Activated CD4-positive, alpha-beta T cell treated with anti-CD3 and anti-CD28 coated beads for 24 hours (primary cell): Measurements from ENCODE around the gene ZFY.

Source experiments
- DNase-seq, 2 donors: peaks; one replicate each; pipeline ENCODE4 v3.0.0-alpha.2; 2020; ENCODE audit warnings: low read depth in 2 of 2

Gene ZFY

DNA sequence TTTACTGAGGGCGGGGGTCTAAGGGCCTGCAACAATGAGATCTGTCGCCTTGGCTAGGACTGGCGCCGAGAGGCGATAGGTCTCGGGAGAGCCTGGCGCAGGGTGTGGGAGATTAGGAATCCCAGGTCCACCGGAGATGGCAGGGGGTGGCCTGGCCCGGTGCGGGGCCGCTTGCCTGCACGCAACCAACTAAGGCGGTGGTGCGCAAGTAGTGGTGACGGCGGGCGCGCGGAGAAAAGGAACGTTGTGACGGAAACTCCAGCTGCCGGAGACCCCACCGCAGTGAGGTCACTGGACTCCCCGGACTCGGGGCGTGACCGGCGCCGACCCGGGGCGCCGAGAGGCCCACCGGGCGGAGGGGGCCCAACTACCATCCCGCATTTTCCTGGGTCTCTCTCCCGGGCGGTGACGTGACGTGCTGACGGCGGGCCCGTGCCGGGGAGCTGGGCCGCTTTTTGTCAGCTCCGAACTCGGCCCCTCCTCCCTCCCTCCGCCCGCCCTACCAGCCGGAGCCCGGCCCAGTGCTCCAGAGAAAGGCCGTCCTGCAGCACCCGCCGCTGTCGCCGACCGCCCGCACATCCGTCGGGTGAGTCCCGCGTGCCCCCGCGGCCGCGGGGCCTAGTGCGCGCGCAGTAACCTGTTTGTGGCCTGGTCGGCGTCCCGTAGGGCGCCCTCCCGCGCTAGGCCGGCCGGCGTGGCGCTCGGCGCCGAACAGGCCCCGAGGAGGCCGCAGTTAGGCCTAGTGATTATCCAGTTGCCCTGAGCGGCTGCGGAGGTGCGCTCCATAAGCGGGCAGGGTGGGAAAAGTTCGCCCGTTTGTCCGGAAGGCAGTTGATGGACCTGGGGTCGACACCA lies at the start of gene ZFY:
Gene ZFY (plus strand): TSS at position 521 of the 855 bp plus-strand sequence. CDS start 18,556 bp downstream, outside the sequence.
- DNase-seq, result peak in 1 of 2 donors; percentile 38

DNA sequence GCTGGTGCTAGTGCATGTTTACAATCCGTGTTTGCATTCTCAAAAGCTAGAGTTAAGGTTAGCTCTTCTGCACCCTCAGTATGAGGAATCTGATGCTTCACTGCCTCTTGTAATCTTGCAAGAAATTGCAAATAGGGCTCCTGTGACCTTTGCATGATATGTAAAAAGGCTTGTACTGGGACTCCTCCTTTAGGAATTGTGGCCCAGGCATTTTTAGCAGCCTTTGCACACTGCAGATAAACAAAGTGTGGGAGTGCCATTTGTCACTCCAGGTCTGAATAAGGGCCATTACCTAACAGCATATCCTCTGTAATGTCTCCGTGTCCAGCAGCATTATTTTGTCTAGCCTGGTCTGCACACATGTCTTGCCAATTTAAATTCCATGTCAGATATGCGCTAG lies 49.3 kb upstream of the ZFY start:
- no peak for DNase-seq

DNA sequence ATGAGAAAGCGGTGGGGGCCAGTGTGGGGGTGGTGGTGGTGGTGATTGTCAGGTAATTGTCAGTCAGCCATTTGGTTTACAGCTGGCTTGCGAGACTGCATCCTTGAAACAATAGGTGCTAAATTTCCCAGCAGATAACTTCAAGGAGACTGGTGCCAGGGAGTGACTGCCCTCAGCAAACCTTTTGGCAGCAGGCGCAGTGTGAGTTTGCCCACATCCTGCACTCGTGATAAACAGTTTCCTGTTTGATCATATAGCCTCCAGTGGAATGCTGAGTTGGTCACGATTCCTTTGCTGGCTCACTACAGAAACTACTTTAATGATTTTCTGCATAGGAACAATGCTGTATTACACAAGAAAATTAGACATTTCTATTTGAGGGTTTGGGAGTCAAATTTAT lies 47.8 kb upstream of the ZFY start:
- no peak for DNase-seq

DNA sequence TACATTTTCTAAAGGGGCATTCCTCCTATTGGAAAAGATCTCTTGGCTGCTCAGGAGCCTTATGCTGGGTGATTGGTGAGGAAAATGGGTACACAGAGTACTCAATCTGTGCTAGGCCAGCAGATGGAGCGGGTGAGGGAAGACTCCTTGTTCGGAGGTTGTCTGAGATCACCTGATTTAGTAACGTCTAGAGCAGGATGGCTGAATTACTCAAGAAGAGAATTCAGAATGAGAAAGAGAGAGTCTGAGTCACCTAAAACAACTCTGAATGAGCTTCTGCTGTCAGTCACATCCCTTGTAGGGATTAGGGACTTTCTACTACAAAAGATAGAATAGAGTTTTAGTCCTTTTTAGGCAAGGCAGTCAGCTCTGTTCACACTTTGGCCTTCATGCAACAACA lies 47.2 kb upstream of the ZFY start:
- no peak for DNase-seq

DNA sequence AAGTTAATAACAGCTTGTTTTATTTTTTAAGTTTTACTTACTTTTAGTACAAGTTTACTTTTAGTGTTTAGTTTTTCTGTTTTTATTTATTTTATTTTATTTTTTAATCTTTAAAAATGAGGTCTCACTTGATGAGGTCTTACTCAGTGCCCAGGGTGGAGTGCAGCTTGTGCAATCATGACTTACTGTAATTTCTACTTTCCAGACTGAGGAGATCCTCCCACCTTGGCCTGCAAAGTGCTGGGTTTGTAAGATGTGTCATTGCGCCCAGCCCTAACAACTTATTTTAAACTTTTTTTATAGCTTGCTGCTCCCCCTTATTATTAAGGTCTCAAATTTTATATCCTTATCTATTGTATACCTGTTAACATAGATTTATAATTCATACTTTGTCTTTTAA lies 41.7 kb upstream of the ZFY start:
- no peak for DNase-seq

DNA sequence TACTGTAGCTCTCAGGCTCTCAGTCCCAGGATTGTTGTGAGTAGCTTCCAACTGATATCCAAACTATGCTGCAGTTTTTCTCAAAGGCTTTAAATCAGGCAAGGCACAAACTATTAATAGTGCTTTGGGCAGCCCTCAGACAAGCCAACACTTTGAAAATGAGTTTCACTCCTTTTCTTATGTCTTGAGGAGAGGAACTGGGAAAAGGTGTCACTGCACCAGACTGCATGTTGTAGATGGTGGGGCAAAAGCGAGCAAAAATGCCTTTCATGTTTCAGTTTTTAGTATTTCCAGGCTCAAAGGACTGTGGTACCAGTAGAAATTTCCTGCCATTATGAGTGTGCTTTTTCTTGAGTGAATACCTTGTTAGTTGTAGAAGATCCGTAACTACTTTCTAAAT lies 39.1 kb upstream of the ZFY start:
- no peak for DNase-seq

DNA sequence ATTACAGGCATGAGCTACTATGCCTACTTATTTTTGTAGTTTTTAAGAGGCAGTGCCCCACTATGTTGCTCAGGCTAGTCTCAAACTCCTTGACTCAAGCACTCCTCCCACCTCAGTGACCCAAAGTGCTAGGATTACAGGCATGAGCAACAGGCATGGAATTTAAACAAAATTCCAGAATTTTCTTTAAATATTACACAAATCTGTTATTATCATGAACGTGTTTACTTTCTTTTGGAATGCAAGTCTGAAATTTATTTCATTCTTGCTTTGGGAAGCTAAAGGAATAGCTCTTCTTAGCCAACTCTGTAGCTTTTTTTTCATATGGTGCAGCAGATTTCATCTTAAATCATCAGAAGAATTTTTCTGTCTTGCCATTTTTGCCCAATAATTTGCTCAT lies 27.8 kb upstream of the ZFY start:
- DNase-seq, result no peak

DNA sequence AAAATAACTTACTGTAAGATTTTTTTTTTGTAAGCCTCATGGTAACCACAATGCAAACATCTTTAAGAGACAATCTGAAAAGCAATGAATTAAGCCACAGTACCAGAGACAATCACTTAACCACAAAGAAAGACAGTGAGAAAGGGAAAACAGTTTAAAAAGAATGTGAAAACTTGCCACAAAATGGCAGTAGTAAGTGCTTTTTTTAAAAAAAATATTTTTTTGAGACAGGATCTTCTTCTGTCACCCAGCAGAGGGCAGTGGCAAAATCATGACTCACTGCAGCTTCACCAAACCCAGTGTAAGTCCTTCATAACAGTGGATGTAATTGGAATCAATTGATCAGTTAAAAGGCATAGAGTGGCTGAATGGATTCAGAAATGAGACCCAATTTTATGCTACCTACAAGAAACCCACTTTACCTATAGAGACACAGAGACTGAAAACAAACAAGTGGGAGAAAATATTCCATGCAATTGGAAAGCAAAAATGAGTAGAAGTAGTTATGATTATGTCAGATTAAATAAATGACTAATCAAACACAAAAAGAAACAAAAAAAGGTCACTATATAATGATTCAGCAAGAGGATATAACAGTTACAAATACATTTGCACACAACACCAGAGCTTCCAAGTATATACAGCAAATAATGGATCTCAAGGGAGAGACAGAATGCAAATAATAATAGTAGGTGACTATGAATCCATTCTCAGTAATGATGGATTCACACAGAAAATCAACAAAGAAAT lies 21.9 kb upstream of the ZFY start:
- DNase-seq, result no peak

DNA sequence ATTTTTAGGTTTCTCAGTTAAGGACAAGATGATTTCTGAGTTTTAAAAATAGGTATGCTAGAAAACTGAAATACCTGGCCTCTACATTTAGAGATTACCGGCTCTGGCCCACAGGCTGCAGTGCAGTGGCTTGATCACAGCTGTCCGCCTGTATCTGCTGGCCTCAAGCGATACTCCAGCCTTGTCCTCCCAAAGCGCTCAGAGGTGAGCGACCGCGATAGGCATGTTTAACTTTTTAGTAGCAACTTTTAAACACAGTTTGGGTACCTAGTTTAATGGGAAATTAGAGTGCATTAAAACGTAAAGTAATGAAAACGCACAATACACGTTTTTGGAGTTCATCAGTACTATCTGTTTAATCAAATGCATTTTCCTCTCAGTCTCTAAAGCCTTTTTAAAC lies 1.1 kb upstream of the ZFY start:
- no peak for DNase-seq

DNA sequence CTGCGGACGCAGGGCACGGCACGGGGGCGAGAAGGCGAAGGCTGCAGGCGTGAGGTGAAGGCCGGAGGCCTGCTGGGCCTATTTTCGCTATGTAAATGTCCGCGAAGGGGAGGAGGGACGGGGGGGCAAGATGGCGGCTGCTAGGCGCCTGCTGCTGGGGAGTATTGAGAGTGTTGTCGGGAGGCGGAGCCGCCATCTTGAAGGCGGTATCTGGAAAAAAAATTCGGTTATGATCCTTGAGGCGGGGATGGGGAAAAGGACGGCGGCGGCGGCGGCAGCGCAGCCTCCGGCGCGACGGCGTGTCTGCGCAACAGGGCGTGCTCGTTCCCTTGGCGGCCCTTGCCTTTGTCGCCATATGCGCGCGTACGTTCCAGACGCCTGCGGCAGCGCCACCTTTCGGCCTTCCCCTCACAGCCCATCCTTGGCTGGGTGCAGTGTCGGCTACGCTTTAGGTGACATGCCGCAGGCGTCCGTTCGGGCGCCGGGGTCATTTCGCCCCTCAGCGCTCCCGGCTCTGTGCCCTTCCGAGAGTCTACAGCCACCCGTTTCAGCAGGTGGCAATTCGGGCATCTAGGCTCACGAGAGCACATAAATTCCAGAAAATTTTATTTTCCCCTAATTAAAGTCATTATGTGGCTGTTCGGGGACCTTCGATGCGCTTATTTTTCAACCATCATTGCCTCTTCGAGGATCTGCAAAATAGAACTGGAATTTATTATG lies 695 bp downstream of the ZFY start:
- DNase-seq, result peak in 1 of 2 donors; percentile 67

DNA sequence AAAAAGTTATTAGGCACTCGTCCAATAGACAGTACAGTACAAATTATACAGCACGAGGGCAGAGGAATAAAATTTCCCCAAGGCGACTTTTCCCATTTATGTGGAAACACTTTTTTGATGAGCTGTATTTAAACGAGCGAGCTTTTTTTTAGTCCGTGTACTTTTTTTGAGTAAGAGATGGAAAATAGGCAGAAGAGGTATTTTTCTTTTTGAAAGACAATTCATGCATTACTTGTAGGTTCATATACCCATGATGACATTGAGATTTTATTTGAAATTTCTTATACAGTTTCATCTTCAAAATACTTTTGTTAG lies 1.2 kb downstream of the ZFY start:
- no peak for DNase-seq

DNA sequence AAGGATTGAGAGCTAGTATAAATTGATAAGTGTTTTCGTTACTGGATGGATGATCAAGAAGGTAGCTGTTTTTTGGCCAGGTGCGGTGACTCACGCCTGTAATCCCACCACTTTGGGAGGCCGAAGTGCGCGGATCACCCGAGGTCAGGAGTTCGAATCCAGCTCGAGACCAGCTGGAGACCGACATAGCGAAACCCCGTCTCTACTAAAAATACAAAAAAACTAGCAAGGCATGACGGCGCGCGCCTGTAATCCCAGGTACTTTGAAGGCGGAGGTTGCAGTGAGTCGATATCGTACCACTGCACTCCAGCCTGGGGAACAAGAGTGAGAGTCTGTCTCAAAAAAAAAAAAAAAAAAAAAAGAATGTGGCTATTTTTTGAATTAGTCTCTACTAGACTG lies 2.0 kb downstream of the ZFY start:
- DNase-seq, result no peak

DNA sequence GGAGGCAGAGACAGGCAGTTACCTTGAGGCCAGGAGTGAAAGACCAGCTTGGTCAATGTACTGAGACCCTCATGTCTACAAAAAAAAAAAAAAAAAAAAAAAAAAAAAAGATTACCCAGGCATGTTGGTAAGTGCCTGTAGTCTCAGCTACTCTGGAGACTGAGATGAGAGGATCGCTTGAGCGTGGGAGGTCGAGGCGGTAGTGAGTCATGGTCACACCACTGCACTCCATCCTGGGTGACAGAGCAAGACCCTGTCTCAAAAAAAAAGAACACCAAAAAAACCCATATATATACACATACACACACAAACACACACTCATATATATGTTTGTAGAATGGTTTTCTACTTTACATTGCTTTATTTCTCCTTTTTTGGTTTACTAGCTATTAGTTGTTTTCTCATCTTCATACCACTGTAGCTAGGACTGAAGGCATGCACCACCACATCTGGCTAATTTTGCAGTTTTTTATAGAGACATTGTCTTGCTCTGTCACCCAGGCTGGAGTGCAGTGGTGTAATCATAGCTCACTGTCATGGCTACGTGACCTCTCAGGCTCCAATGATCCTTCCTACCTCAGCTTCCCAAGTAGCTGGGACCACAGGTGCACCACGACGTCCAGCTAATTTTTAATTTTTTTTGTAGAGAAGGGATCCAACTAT lies 14.5 kb downstream of the ZFY start:
- DNase-seq, result peak in 1 of 2 donors; percentile 15

DNA sequence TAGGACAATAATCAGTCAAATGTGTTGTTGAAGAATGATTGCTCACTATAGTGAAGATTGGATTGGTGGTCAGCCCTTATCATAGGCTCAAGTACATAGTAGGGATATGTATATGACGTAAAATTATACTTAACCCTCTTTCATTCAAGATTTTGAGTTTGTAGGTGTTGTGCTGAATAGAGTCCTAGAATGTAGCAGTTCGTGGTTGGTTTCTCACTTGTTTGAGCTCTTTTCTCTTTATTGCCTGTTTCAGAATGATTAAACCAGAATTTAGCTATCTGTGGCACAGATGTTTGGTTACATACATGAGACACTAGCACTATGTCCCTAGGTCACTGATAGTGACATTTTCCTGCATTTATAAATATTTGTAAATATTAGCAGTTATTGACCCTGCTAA lies 15.5 kb downstream of the ZFY start:
- no peak for DNase-seq

DNA sequence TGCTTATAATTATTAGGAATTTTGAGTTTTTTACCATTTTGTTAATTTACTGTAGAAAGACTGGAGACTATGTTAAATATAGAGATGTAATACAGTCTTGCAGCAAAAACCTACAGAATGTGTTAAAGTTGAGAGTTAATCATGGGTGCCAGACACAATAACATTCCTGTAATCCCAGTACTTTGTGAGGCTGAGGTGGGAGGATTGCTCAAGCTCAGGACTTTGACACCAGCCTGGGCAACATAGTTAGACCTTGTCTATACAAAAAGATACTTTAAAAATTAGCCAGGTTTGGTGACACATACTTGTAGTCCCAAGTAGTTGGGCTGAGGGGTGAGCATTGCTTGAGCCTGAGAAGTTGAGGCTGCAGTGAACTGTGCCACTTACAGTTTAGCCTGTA lies 17.7 kb downstream of the ZFY start:
- no peak for DNase-seq

DNA sequence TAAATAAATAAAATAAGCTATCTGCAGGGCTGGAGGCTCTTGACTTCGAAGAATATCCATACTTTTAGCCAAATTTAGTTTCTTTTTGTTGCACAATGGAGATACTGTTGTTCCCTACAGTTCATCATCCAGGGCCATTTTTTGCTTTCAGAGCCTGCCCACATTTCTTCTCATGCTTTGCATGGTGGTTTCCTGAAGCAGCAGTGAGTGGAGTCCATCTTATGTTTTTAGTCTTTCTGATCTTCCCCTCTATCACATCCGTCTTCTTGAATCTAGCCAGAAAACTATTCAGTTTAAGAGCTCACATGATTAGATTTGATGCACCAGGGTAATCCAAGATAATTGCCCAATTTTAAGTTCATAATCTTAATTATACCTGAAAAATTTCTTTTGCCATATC lies 19.6 kb downstream of the ZFY start:
- no peak for DNase-seq

DNA sequence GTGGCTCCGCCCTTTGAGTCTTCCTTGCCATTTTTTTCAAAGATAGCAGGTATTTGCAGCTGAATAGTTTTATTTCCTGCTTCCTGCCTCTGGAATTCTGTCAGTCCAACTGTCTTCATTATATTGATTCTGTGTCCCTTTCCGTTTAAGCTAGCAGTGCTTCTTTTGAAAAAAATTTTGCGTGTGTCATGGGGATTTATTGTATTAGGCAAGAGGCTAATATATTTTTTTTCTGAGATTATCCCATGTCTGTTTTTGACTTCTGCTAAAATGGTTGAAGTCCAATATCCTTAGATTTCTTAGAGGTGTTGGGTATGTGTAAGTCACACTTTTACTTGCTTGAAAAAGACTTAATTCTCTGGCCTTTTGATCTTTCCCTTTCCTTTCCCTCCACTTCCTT lies 20.4 kb downstream of the ZFY start:
- no peak for DNase-seq

DNA sequence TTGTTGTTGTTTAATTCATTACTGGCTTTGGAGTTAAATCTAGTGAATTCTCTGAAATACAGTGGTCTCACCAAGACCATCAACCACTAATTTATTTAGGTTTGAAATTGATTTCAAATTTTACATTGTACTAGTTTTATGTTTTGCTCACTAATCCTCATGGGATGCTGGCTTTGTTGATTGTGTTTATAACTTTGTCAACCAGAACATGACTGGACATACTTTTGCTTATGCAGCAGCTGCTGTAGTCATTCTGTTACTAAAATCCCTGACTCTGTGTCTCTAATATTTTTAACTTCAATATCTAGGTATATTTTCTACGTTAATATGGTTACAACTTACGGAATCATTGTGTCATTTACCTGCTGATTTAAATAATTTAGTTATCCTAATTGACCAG lies 26.9 kb downstream of the ZFY start:
- DNase-seq, result no peak

DNA sequence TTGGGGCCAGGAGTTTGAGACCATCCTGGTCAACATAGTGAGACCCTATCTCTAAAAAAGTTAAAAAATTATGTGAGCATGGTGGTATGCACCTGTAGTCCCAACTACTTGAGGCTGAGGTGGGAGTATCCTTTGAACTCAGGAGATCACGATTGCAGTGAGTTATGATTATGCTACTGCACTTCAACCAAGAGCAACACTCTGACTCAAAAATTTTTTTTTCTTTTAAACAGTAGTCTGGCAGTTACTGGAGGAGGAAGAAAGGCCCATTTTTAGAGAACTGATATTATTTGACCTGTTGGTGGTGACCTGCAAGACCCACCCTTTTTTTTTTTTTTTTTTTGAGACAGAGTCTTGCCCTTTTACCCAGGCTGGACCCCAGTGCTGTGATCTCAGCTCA lies 29.6 kb downstream of the ZFY start:
- DNase-seq, result no peak

DNA sequence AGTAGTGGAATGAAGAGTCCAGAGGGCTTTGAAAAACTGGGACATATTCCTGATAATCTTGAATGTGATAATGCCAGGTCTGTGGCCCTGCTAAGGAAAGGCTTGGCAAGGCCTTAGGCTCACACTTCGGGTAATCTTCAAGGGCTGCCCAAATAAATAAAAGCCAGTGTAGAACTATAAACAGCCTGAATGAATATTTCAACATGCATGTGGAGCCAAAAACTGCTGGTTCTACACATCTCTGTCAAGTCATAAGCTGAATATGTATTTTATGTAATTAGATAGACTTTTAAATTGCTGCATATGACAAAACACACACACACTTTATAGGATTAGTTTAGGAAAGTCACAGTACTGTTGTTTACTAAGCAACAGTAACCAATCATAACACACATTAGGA lies 30.4 kb downstream of the ZFY start:
- no peak for DNase-seq

DNA sequence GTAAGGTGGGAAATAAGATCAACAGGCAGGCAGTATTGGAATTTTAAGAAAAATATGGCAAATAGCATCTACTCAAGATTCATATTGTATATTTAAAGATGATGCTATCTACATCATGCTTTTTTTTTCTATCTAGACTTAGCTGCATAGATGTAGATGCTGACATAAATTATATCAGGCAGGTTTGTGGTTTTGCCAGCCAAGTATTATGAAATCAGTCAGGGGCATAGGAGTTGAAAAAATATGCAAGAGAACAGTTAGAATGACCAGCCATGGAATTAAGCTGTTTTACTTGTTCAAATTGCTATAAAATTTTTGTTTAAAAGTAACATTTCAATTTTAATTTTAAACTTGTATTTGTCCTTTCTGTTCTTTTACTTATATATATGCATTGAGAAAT lies 34.4 kb downstream of the ZFY start:
- no peak for DNase-seq

DNA sequence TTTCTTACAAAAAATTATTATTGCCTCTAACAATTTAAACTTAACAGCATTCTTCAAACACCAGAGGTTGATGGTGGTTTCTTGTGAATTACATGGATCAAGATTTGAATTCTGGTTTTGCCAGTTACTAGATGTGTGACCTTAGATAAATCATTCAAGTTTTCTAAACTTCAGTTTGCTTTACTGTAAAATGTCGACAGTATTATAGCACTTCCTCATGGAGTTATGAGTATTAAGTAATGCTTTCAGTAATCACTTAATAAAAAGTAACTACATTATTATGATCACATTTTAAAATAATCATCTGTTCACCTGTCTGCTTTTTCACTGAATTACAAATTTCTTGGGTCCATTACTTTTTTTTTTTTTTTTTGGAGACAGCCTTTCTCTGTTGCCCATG lies 37.5 kb downstream of the ZFY start:
- DNase-seq, result no peak
